Stimulated activated CD4-positive, alpha-beta T cell treated with anti-CD3 and anti-CD28 coated beads, TNF-alpha, amount 100 ng/mL, for 24 hours (primary cell): ENCODE results near the gene NBEA.

Experiments
- DNase-seq, 3 experiments: peaks; one replicate each; pipeline ENCODE4 v3.0.0-alpha.2; 2020; ENCODE audit warnings: low read depth in 3 of 3

NBEA gene

DNA sequence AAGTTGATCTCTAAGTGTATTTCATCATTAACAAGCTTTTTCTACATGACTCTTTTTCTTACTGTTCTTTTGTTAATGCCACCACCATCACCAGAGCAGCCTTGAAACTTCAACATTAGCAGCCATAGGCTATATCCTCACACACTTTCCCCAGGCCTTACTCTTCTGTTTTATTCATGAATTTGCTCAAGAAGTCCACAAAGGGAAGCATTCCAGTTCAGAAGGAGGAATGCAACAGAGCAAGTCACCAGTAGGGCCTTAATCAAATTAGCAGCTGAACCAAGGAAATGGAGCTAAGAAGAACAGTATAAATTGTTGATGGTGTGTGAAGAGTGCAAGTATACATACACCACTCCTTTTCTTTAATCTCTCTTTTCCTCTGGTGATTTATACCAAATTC is 223.1 kb downstream of the NBEA start:
- DNase-seq = no peak

DNA sequence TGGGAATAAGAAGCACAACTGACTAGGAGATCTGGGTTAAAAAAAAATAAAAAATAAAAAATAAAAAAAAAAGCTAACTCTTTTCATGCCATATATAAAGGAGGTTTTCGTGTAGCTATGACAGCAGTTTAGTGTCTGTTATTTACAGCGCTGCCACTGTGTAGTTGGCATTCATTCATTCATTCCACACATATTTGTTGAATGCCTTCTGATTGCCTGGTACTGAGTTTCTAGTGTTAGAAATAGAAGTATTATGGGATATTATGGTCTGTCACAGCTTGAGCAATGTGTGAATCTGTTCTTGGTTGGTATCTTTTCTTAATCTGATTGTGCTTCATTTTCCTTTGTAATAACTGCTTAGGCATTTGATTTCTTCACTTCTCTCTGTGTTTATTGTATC is 237.4 kb downstream of the NBEA start:
- no peak for DNase-seq

DNA sequence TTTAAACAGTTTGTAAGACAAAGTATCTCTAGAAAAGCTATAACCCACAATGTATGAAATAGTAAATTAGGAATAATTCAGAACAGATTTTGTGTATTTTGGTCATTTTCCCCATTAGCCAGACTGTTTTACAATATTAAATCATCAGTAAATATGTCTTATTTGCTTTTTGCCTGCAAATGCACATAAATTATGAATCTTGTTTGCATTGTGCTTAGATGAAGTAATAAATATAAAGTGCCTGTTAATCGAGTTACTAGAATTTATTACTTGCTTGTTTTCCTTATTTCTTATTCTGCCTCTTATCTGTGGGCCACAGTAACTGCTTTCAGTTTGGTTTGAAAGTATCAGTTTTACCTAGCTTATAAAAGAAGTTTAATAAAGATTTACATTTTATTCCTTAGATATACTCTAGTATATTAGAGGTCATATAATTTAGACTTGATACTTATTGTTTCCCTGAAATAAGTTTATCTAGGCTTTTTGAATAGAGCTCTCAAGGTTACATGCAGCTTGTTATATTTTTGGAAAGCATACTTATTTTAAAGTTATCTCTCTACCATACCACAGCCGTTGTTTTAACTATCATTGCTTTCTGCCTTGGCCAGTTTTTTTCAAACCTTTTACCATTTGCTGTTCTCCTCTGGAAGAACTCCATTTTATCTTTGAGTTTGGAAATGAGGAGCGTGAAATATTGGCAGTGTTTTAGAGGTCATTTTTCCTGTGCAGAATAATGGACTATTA is 238.0 kb downstream of the NBEA start:
- no peak for DNase-seq

DNA sequence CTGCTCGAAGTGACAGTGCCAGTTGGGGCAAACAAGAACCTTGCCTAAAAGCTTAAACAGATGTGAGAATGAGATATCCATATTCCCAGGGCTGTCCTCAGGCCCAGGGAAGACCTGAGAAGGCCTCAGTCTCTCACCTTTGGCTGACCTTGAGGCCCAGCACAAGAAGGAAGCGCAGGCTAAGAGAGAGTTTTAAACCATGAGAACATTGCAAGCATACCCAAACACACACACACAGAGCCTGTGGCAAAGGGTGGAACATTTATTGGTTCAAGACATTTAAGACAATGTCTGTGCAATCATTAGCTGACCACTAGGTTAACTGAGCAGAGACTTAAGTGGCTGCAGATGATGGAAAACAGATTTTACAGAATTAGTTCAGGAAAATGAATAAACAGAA is 248.2 kb downstream of the NBEA start:
- DNase-seq = no peak

DNA sequence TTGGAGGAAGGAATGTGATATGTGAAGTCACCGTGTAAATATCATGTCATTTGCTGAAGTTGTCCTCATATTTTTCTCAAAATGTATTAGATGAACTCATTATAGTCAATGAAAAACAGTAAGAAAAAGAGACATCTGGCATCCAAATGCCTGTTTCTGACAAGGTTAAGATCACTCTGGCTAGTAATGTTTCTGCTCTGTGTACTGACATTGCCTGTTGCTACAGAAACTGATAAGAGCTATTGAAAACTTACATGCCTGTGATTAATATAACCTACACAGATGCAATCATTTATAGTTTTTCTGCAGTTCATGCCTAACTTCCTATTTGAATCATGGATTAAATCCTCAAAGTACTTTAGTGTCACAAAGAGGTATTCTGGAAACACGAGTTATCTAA is 249.8 kb downstream of the NBEA start:
- no peak for DNase-seq

DNA sequence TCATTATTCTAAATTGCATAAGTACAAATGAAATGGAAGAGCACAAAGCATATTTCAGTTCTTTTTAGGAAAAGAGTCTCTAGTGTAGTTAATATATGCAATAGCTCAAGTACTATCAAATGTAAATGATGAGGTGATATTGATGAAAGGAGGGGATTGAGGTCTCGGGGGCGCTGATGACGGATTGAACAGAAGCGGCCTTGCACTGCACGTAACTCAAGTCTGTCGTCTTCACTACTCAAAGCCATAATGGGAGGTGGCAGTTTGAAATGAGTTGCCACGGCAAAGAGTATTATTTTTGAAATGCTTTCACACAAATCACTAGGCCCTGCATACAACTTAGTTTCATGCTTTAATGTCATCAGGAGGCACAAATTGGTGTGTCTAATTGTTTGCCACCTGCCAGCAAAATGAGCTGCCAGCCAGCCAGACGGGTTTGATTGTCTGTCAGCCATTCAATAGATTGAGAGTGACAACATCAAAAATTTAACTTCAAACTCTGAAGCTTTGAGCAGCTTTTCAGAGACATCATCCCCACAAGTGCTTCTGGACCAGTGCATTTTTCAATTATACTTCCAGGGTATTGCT is 256.6 kb downstream of the NBEA start:
- no peak for DNase-seq

DNA sequence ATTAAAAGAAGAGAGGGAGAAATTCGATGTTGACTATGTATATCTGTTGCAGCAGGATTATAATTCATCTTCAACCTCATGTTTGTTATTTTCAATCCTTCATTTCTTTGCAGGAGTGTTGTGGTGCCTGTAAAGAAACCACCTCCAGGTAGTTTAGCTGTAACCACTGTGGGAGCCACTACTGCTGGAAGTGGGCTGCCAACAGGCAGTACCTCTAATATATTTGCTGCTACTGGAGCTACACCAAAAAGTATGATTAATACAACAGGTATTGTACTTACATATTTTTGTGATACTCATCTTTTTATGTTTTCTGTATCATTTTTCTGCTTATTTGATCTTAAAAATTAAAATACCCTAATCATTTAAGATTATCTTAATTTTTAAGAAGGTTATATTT is 266.5 kb downstream of the NBEA start:
- no peak for DNase-seq

DNA sequence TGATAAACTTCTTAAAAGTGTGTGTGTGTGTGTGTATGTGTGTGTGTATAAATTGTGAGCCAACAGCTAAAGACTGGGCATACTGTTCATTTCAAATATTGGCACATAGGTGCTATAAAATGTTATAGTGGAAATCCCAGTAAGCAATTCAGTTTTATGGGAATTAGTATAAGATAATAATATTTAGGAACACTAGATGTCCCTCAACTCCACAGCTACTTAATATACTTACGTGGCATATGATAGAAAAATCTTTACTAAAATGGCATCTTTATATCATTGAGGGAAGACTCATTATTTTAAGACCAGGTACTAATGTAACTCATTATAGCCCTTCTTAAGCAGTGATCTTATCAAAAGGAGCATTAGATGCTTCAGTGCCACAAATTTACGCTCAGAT is 268.2 kb downstream of the NBEA start:
- DNase-seq = no peak

DNA sequence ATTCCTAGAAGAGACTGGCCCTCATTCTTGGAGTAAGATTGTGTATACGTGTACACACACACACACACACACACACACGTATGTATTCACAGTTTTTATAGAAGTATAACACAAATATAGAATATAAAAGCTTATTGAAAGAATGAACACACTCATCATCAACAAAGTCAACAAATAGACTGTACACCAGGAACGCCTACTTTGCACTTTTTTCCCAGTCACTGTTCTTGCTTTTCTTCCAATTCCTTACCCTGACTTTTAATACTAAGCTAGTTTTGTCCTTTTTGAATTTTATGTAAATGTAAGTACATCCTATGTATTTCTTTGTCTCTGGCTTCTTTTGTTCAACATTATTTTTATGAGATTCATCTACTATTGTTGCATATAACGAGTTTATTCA is 269.9 kb downstream of the NBEA start:
- DNase-seq = no peak

DNA sequence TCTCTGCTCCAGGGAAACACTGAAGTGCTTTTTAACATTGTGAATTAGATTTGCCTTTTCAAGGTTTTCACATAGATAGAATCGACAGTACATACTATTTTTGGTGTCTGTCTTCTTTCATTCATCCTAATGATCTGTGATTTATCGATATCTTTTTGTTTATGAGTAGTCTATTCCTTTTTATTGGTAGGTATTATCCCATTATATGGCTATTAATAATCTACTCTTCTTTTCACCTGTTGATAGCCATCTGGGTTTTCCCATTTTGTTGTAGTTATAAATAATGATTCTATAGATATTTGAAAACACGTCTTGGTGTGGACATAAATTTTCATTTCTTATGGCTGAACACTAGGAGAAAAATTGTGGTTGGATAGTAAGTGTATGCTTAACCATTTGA is 271.8 kb downstream of the NBEA start:
- no peak for DNase-seq

DNA sequence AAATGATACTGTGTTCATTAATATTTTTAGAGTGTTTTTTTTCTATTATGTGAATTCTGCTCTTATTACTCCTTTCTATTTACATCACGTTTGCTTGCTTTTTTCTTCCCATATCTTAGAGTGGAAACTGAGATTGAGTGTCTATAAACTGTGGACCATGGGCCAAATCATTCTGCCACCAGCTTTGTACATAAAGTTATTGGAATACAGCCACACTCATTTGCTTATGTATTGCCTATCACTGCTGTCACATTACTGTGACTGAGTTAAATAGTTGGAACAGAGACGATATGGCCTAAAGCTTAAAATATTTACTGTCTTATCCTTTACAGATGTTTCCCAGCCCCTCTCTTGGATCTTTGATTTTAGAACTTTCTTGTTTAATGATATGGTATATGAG is 274.1 kb downstream of the NBEA start:
- DNase-seq = no peak

DNA sequence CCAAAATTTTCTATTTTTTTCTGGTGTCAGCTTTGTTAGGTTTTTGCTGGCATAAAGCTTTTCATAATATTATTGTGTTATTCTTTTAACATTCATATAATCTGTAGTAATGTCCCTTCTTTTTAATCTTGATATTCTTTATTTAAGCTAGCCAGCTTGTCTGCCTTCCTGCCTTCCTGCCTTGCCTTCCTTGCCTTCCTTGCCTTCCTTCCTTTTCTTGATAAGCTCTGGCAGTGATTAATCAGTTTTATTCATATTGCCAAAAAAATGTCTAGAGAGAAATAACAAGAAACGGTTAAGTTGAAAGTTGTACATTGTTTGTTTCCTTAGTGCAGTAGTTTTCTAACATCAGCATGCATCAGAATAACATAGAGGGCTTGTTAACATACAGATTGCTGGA is 277.0 kb downstream of the NBEA start:
- DNase-seq = no peak

DNA sequence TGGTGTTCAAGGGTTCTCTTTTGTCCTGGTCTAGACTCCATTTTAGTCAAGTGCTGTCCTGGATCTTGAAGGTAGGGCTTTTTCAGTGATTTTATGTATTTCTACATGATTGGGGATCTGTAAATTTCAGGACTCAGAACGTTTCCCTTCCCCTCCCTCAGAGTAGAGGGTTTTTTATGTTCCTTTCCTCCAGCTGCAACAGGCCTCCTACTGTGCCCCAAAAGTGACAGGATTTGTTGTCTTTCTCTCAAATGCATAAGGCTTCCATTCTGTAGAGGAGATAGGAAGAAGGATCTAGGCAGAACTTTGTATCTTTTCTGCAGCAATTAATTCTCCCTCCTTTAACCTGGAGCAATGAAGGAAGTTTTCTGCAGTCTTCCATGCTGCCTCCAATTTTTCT is 283.1 kb downstream of the NBEA start:
- no peak for DNase-seq

DNA sequence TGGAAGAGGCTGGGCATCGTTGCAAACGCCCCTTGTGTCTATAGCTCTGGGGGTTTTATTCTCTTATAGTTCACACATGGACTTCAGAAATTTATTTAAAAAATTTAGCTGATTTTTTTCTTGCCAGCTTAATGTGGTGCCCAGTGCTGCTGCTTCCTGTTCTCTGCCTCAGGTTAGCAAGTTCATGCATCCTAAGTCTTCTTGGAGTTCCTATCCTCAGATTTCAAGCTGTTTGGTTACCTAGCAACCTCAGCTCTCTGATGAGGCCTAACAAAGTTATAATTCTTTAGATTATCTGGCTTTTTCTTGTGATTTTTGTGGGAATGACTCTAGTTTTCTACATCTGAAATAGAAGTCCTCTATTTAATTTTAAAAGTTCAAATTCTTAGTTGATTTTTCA is 283.5 kb downstream of the NBEA start:
- DNase-seq = no peak

DNA sequence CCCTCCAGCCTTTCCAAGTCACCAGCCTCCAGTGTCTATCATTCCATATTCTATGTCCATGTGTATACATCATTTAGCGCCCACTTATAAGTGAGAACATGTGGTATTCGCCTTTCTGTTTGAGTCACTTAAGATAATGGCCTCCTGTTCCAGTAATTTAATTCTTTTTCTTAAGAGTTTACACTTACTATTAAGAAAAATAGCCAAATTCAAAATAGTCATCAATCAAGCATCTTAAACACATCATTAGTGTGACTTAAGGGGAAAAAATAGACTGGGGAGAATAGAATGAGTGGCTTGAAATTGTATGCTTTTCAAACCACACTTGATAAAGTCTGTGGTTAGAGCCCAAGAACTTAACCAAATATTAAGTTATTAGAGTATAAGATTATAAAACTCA is 286.5 kb downstream of the NBEA start:
- DNase-seq = no peak

DNA sequence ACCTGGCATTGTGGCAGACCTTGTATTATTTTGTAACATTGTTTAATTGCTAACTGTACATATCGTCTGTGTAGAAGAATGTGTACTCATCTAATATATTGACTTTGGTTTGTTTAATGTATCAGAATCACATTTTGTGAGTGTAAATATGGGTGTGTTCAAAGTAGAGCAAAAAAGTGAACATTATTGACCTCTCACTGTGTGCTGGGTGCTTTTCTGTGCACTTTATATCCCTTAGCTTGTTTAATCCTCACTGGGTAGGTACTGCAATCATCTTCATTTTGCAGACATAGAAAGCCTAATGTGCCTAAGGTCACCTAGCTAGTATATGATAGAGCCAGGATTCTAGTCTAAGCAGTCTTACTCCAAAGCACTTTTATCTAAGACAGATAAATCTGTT is 289.4 kb downstream of the NBEA start:
- no peak for DNase-seq

DNA sequence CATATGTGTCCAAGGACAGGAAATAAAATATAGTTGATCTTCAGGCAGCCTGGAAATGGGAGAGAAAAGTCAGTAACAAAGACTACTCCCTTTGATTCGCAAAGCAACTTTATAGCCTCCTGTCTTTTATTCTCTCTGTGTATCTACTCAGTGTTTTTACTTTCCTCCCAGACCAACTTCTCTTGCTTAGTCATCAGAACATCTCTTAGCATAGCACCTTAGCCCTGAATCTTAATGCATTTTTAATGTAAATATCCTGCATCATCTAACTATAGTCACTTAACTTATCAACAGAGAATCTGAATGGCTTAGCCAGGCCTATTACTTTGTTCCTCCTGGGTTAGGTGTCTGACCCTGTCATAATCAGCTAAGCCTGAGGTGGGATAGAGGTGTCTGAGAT is 296.2 kb downstream of the NBEA start:
- no peak for DNase-seq

DNA sequence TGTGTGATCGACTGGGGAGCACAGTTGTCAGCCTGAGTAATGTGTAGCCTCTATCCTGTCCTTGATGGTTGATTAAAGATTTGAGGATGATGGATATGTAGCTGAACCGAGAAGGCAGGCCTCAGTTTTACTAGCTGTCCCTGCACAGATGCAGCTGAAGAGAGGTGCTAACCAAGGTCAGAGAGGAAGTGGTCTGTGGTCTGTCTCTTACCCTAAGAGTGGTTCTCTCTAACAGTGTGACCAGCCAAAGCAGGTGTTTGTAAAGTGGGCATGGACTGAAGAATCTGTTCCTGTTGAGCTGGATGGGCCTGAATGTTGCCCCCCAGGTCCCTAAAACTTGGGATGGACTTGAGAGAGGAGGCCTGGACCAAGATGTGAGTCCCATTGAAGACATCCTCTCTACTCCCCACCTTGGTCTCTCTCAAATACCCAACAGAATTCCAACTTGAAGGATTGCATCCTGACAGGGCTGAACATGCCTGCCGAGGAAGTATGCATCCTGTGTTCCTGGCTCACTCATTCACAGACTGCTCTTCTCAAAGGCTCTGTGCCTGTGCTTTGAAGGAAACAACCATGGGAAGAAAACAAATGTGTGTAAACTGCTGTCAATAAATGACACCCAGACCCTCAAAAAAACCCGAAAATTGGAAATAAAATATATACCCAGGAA is 310.6 kb downstream of the NBEA start:
- no peak for DNase-seq

DNA sequence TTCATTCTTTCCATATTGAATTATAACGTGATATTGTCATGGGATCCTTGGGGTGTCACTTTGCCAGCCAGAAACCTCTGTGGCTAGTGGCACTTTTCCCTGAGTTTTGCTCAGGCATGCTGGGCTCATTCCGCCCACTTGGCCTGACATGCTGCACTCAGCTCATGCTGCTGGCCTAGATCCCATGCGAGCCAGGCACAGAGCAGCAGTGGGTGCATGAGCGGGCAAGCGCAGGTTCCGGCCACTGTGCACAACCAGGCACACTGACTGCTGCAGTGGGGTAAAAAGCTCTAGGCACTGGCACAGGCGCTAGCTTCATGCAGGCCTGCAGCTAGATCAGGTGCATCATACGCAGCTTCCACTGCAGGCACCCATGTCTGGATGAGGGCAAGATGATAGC is 313.2 kb downstream of the NBEA start:
- no peak for DNase-seq

DNA sequence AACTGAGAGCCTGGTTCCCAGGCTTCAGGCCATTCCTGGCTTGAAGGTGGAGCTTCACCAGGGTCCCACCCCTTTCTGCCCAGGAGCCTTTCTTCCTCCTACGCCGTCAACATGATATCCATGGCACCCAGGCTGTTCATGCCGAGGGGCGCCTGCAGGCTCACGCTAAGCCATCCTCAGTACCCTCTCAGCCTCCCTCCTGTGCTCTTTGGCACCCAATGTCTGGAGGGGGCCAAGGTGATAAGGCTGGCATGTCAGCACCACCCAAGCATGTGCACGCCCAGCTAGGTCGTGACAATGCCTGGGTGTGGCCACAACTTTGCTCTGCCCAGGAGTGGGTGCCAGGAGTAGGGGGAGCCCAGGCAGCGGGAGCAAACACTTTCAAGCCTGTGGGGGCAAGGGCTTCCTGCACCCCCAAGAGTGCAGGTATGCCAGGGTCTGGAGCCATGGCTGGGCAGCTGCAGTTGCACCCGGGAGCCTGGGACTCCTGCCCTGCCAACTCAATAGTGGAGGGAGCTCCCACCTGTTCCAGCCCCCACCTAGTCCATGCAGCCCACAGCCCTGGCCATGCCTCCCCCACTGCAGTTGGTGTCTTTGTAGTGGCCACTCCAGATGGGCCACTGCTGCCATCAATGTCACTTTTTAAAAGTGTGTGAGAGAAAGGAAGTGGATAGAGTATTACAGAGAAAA is 314.5 kb downstream of the NBEA start:
- DNase-seq = no peak

DNA sequence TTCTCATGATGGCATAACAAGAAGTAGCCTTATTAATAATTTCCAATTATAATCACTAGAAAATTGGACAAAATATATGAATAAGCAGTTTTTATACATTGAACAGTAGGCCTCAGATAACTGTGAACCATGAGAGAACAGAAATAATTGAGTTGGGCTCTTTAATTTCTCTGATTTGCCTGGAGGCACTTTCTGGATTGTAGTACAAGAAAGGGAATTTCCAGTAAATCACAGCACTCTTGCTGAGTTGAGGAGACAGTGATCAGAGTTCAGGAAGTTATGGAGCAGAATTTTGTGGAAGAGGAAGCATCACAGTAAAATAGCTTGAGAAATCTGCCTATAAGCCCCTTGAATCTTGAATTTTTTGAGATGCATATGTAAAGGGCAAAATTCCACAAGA is 318.2 kb downstream of the NBEA start:
- no peak for DNase-seq

DNA sequence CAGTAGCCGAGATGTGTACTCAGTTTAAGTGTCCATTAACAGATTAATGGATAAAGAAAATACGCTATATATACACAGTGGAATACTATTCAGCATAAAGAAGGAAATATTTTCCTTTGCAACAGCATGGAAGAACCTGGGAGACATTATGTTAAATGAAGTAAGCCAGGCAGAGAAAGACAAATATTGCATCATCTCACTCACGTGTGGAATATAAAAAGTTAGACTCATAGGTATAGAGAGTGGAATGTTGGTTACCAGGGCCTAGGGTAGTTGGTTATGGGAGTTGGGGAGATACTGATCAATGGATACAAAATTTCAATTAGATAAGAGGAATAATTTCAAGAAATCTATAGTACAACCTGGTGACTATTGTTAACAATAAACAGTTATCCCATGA is 324.3 kb downstream of the NBEA start:
- DNase-seq = no peak

DNA sequence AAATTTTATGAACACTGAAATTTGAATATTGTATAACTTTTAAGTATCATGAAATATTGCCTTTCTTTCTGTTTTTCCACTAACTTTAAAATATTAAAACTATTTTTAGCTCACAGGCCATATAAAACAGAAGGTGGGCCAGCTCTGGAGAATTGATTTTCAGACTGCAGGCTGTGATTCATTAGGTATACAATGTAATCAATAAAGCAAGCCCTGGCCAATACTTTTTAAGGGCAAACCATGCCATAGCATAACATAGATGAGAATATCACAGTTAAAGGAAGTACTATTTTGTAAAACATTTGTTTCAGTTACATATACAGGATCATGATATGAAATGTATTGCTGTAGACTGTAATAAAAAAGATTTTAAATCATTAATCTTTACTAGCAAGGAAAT is 336.8 kb downstream of the NBEA start:
- DNase-seq = no peak
